Stimulated activated CD8-positive, alpha-beta memory T cell treated with anti-CD3 and anti-CD28 coated beads, Interleukin-4, amount 100 ng/mL, for 1 hour (primary cell): ENCODE results near the gene TNRC6A.

Experiments
- DNase-seq, 2 donors: peaks; one replicate each; pipeline ENCODE4 v3.0.0-alpha.2; 2020; ENCODE audit warnings: low read depth in 2 of 2, low spot score in 1 of 2

The TNRC6A gene

GRCh38 chr16:24755201-24755874, 25.9 kb downstream of the TNRC6A start:
- no peak for DNase-seq

GRCh38 chr16:24758373-24758772, 28.9 kb downstream of the TNRC6A start:
- DNase-seq: no peak

GRCh38 chr16:24759006-24759405, 29.6 kb downstream of the TNRC6A start:
- no peak for DNase-seq

- DNase-seq: no peak
Observed at GRCh38 chr16:24761526-24761925, 32.1 kb downstream of the TNRC6A start.

- DNase-seq: no peak
Observed at GRCh38 chr16:24764916-24765315, 35.5 kb downstream of the TNRC6A start.

- DNase-seq: no peak
Observed at GRCh38 chr16:24766057-24766456, 36.6 kb downstream of the TNRC6A start.

GRCh38 chr16:24769806-24770205, 40.4 kb downstream of the TNRC6A start:
- no peak for DNase-seq

GRCh38 chr16:24771132-24771778, 41.8 kb downstream of the TNRC6A start:
- no peak for DNase-seq

GRCh38 chr16:24771779-24772157, 42.3 kb downstream of the TNRC6A start:
- DNase-seq: no peak

- DNase-seq: no peak
Observed at GRCh38 chr16:24773771-24774427, 44.4 kb downstream of the TNRC6A start.

GRCh38 chr16:24774510-24774909, 45.1 kb downstream of the TNRC6A start:
- DNase-seq: no peak

GRCh38 chr16:24775455-24775854, 46.0 kb downstream of the TNRC6A start:
- DNase-seq: no peak

- DNase-seq: no peak
Observed at GRCh38 chr16:24776501-24777220, 47.2 kb downstream of the TNRC6A start.

- no peak for DNase-seq
Observed at GRCh38 chr16:24778671-24779070, 49.2 kb downstream of the TNRC6A start.

- DNase-seq: no peak
Observed at GRCh38 chr16:24781256-24781655, 51.8 kb downstream of the TNRC6A start.

- no peak for DNase-seq
Observed at GRCh38 chr16:24784121-24784520, 54.7 kb downstream of the TNRC6A start.

- no peak for DNase-seq
Observed at GRCh38 chr16:24789881-24790280, 60.4 kb downstream of the TNRC6A start.

- no peak for DNase-seq
Observed at GRCh38 chr16:24800586-24800985, 71.1 kb downstream of the TNRC6A start.

- no peak for DNase-seq
Observed at GRCh38 chr16:24801761-24802302, 72.4 kb downstream of the TNRC6A start.

GRCh38 chr16:24805484-24805883, 76.0 kb downstream of the TNRC6A start:
- no peak for DNase-seq

- DNase-seq: no peak
Observed at GRCh38 chr16:24807301-24807700, 77.8 kb downstream of the TNRC6A start.
